Testis (tissue), 3 donors: ENCODE results near the gene LSM10. TPM values are rescaled to one million over a fixed set of nuclear protein-coding genes. Genes with fewer than 3 reads are reported as not detected.

Experiments
- DNase-seq: peaks from one replicate; pipeline ENCODE4 v3.0.0-alpha.2; 2019
- H3K27ac ChIP-seq, 2 donors: fragments of 200-600 bp; sonication (generic); one replicate each; pipeline ENCODE4 v1.5.1; 2019
- H3K27me3 ChIP-seq: fragments of 200-600 bp; sonication (generic); one replicate; pipeline ENCODE4 v1.5.1; 2019
- H3K36me3 ChIP-seq: fragments of 200-600 bp; sonication (generic); one replicate; pipeline ENCODE4 v1.5.1; 2017; ENCODE audit warnings: low read depth; ENCODE audit errors: missing control alignments
- H3K4me1 ChIP-seq: fragments of 200-600 bp; sonication (generic); one replicate; pipeline ENCODE4 v1.5.1; 2019
- H3K4me3 ChIP-seq, 2 donors: fragments of 200-600 bp; sonication (generic); one replicate each; pipeline ENCODE4 v1.5.1; 2017 to 2019
- H3K9me3 ChIP-seq: fragments of 200-600 bp; sonication (generic); one replicate; pipeline ENCODE4 v1.5.1; 2017
- CTCF ChIP-seq, 3 experiments: fragments of 450-650 bp in 2 of 3; fragments of 200-600 bp in 1 of 3; sonication (generic) in 1 of 3; IDR thresholded peaks; one replicate each; pipeline ENCODE4 v1.5.1; 2016 to 2019; ENCODE audit warnings: antibody characterized with exemption in 3 of 3, mild to moderate bottlenecking in 2 of 3, moderate library complexity in 1 of 3
- POLR2A ChIP-seq: fragments of 450-650 bp; IDR thresholded peaks from one replicate; pipeline ENCODE4 v1.6.1; 2017; ENCODE audit warnings: antibody characterized with exemption, mild to moderate bottlenecking, moderate library complexity
- whole genome bisulfite sequencing, 2 donors: methylation state at CpG; one replicate each; pipeline ENCODE4 v1.1.5; 2018; 5-methylcytosine and 5-hydroxymethylcytosine counted together
- intact Hi-C: fragments of 100-400 bp; cut with DNase I; formaldehyde crosslinking; loops from one replicate; pipeline ENCODE4 v1.15.1; 2023; ENCODE audit warnings: low total_unique reads
- polyA plus RNA-seq: library from polyadenylated mRNA; stranded (reverse); fragments of 350-450 nt; fragmentation: Illumina TruSeq; extraction: RNeasy Lipid Tissue Mini Kit (QIAGEN cat#74804); gene quantifications from one replicate; pipeline ENCODE4 v1.2.3, GENCODE V29; 2014; ENCODE audit warnings: low read depth, low replicate concordance; ENCODE audit not compliant: insufficient read depth
- total RNA-seq, 2 donors: library from RNA; depleted of rRNA; stranded (reverse); fragments of >200 nt; gene quantifications; one replicate each; pipeline ENCODE4 v1.2.3, GENCODE V29; 2016

LSM10 gene
- total and polyA plus RNA-seq, 3 donors from 2014 or later, result 69.1 to 106 (median 73.6) TPM

GRCh38 chr1:36443297-36443696, 45.6 kb upstream of the LSM10 start:
- TF ChIP-seq POLR2A (no peak), CTCF (IDR thresholded peaks at IDR 0.05) (no peak)
- no peaks in the 10 kb centered on the region for H3K36me3 ChIP-seq
- 83 to 100% methylated on average over 2 of the region's 2 CpGs for WGBS, 2 donors

GRCh38 chr1:36442337-36442736, 44.6 kb upstream of the LSM10 start:
- no peaks in the 10 kb centered on the region for H3K27me3 ChIP-seq
- no peaks in the 10 kb centered on the region for H3K4me1 ChIP-seq
- H3K27ac ChIP-seq, result no peak overlapping the region
- intact Hi-C loops, result no loop called here
- TF ChIP-seq POLR2A (no peak), CTCF (IDR thresholded peaks at IDR 0.05) (no peak)
- no peaks in the 10 kb centered on the region for H3K9me3 ChIP-seq
- no peak for DNase-seq
- WGBS, 2 donors, result 66 to 69% methylated on average over 3 of the region's 3 CpGs
- no peaks in the 10 kb centered on the region for H3K36me3 ChIP-seq
- H3K4me3 ChIP-seq, result no peak overlapping the region

More at GRCh38 chr1:36443297-36443696, 45.6 kb upstream of the LSM10 start:
- no peaks in the 10 kb centered on the region for H3K9me3 ChIP-seq
- DNase-seq, result no peak
- H3K4me1 ChIP-seq, result no peaks in the 10 kb centered on the region
- intact Hi-C loops, result no loop called here
- no peak overlapping the region for H3K4me3 ChIP-seq
- no peaks in the 10 kb centered on the region for H3K27me3 ChIP-seq
- no peak overlapping the region for H3K27ac ChIP-seq

GRCh38 chr1:36440646-36441045, 42.9 kb upstream of the LSM10 start:
- intact Hi-C loops, result no loop called here
- Histone ChIP-seq H3K4me1 (no peaks in the 10 kb centered on the region), H3K36me3 (no peaks in the 10 kb centered on the region), H3K4me3 (no peak overlapping the region), H3K9me3 (no peaks in the 10 kb centered on the region), H3K27me3 (no peaks in the 10 kb centered on the region), H3K27ac (no peak overlapping the region)
- WGBS, 2 donors, result 42 to 74% methylated on average over 3 of the region's 3 CpGs
- TF ChIP-seq CTCF (IDR thresholded peaks at IDR 0.05) (no peak), POLR2A (no peak)
- no peak for DNase-seq

- intact Hi-C loops, result no loop called here
- TF ChIP-seq POLR2A, result no peak
- TF ChIP-seq CTCF (IDR thresholded peaks at IDR 0.05), result no peak
- 57 to 64% methylated on average over 3 of the region's 3 CpGs for WGBS, 2 donors
Observed at GRCh38 chr1:36440044-36440443, 42.3 kb upstream of the LSM10 start.

GRCh38 chr1:36438715-36439114, 41.0 kb upstream of the LSM10 start:
- DNase-seq, result no peak
- intact Hi-C loops, result no loop called here
- Histone ChIP-seq H3K4me1 (no peaks in the 10 kb centered on the region), H3K27ac (no peak overlapping the region), H3K9me3 (no peaks in the 10 kb centered on the region), H3K36me3 (no peaks in the 10 kb centered on the region), H3K4me3 (no peak overlapping the region), H3K27me3 (no peaks in the 10 kb centered on the region)
- 73 to 93% methylated on average over 4 of the region's 4 CpGs for WGBS, 2 donors
- TF ChIP-seq CTCF (IDR thresholded peaks at IDR 0.05), result no peak
- no peak for TF ChIP-seq POLR2A

More at GRCh38 chr1:36440044-36440443, 42.3 kb upstream of the LSM10 start:
- Histone ChIP-seq H3K27ac (no peak overlapping the region), H3K4me1 (no peaks in the 10 kb centered on the region), H3K36me3 (no peaks in the 10 kb centered on the region), H3K9me3 (no peaks in the 10 kb centered on the region), H3K27me3 (no peaks in the 10 kb centered on the region), H3K4me3 (no peak overlapping the region)
- DNase-seq, result no peak
